Measurements from ENCODE around the gene ATP8A1. TPM values are rescaled to one million over a fixed set of nuclear protein-coding genes. Genes with fewer than 3 reads are reported as not detected.

ATP8A1 gene
- total RNA-seq, 1 donor from 2014 or later: 39.7 TPM

DNA sequence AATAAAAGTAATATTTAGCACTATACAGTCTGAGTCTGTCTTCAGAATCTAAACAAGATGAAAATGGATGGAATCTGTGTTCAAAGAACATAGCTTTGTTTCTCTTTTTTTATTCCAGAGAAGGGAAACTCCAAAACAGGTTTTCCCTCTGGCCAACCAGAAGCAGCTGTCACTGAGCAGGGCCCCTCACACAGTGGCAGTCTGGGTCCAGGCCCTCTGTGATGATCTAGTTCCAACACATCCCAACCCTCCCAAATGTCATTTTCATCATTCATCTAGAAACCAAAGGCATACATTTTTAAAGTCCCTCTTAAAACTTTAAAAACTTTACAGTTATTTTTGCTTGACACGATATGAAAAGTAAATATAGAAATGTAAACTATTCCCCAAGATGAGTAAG, 70.1 kb downstream of the ATP8A1 start:
- Histone ChIP-seq H3K9me3 (ENCODE audit: control insufficient read depth in 3 of 3, low read length in 3 of 3) (no peaks in the 10 kb centered on the region), H3K9ac (ENCODE audit: low read depth in 1 of 3, low read length in 3 of 3) (no peak overlapping the region), H3K27ac (ENCODE audit: low read depth, low read length) (no peak overlapping the region), H3K4me3 (ENCODE audit: low read length in 3 of 3) (no peak overlapping the region), H3K27me3 (ENCODE audit: control insufficient read depth in 3 of 3, insufficient read depth in 3 of 3, low read length in 3 of 3) (no peaks in the 10 kb centered on the region), H3K4me1 (ENCODE audit: control insufficient read depth in 3 of 3, insufficient read depth in 3 of 3, low read length in 3 of 3) (no peaks in the 10 kb centered on the region), H3K36me3 (ENCODE audit: control insufficient read depth in 3 of 3, insufficient read depth in 3 of 3, low read length in 3 of 3) (peaks cover 0 to 19% (median 13%) of the 10 kb centered on the region in 3 donors)

DNA sequence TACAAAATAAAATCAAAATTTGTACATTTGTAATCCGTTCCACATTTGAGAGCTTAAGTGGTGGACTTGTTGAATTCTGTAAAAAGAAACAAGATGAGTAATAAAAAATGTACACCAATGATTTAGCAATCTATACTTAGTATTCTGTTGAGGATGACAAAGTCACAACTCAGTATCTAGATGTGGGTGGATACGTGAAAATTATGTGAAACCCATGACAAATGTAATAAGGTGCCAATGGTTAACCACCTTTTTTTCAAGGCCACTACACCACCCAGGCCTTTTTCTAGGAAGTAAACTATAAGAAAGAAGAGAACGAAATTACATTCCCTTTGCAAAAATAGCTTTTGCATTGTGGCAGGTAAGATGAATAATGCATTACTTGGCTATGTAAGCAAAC, 77.0 kb downstream of the ATP8A1 start:
- no peaks in the 10 kb centered on the region for H3K4me1 ChIP-seq (ENCODE audit: control insufficient read depth in 3 of 3, insufficient read depth in 3 of 3, low read length in 3 of 3)
- no peaks in the 10 kb centered on the region for H3K9me3 ChIP-seq (ENCODE audit: control insufficient read depth in 3 of 3, low read length in 3 of 3)
- H3K4me3 ChIP-seq (ENCODE audit: low read length in 3 of 3): no peak overlapping the region
- no peaks in the 10 kb centered on the region for H3K27me3 ChIP-seq (ENCODE audit: control insufficient read depth in 3 of 3, insufficient read depth in 3 of 3, low read length in 3 of 3)
- H3K36me3 ChIP-seq (ENCODE audit: control insufficient read depth in 3 of 3, insufficient read depth in 3 of 3, low read length in 3 of 3): peaks cover 0 to 18% (median 8%) of the 10 kb centered on the region in 3 donors
- H3K9ac ChIP-seq (ENCODE audit: low read depth in 1 of 3, low read length in 3 of 3): no peak overlapping the region
- H3K27ac ChIP-seq (ENCODE audit: low read depth, low read length): no peak overlapping the region

GRCh38 chr4:42578187-42578586, 78.7 kb downstream of the ATP8A1 start:
- Histone ChIP-seq H3K9me3 (ENCODE audit: control insufficient read depth in 3 of 3, low read length in 3 of 3) (no peaks in the 10 kb centered on the region), H3K36me3 (ENCODE audit: control insufficient read depth in 3 of 3, insufficient read depth in 3 of 3, low read length in 3 of 3) (peaks cover 0 to 11% (median 6%) of the 10 kb centered on the region in 3 donors), H3K9ac (ENCODE audit: low read depth in 1 of 3, low read length in 3 of 3) (no peak overlapping the region), H3K4me3 (ENCODE audit: low read length in 3 of 3) (no peak overlapping the region), H3K27me3 (ENCODE audit: control insufficient read depth in 3 of 3, insufficient read depth in 3 of 3, low read length in 3 of 3) (no peaks in the 10 kb centered on the region), H3K4me1 (ENCODE audit: control insufficient read depth in 3 of 3, insufficient read depth in 3 of 3, low read length in 3 of 3) (no peaks in the 10 kb centered on the region), H3K27ac (ENCODE audit: low read depth, low read length) (no peak overlapping the region)

- Histone ChIP-seq H3K4me1 (ENCODE audit: control insufficient read depth in 3 of 3, insufficient read depth in 3 of 3, low read length in 3 of 3) (peaks cover 5 to 11% (median 8%) of the 10 kb centered on the region in 3 donors), H3K36me3 (ENCODE audit: control insufficient read depth in 3 of 3, insufficient read depth in 3 of 3, low read length in 3 of 3) (peaks cover 0 to 8% (median under 1%) of the 10 kb centered on the region in 3 donors), H3K9me3 (ENCODE audit: control insufficient read depth in 3 of 3, low read length in 3 of 3) (no peaks in the 10 kb centered on the region), H3K4me3 (ENCODE audit: low read length in 3 of 3) (no peak overlapping the region), H3K27ac (ENCODE audit: low read depth, low read length) (no peak overlapping the region), H3K27me3 (ENCODE audit: control insufficient read depth in 3 of 3, insufficient read depth in 3 of 3, low read length in 3 of 3) (no peaks in the 10 kb centered on the region), H3K9ac (ENCODE audit: low read depth in 1 of 3, low read length in 3 of 3) (no peak overlapping the region)
These were observed 82.0 kb downstream of the ATP8A1 start for GRCh38 chr4:42574870-42575430.

DNA sequence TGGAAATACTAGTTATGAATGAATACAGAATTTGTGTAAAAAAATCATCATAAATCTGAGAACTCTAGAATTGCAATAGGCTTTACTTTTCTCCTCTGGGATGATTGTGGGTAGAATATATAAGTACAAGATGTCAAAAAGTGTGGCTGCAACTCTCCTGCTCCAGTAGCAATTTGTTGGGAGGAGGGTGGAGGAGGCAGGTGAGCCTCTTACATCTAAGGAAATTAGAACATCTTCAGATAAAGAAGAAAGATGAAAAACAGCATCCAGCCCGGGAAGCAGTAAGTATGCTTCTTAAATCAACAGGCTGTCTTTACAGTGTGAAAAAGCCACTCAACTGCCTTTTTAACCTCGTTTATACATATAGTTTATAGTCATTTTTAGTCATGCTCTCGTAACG, 83.7 kb downstream of the ATP8A1 start:
- no peak overlapping the region for H3K4me3 ChIP-seq (ENCODE audit: low read length in 3 of 3)
- H3K9me3 ChIP-seq (ENCODE audit: control insufficient read depth in 3 of 3, low read length in 3 of 3): no peaks in the 10 kb centered on the region
- H3K36me3 ChIP-seq (ENCODE audit: control insufficient read depth in 3 of 3, insufficient read depth in 3 of 3, low read length in 3 of 3): peaks cover 0 to 4% (median 0%) of the 10 kb centered on the region in 3 donors

DNA sequence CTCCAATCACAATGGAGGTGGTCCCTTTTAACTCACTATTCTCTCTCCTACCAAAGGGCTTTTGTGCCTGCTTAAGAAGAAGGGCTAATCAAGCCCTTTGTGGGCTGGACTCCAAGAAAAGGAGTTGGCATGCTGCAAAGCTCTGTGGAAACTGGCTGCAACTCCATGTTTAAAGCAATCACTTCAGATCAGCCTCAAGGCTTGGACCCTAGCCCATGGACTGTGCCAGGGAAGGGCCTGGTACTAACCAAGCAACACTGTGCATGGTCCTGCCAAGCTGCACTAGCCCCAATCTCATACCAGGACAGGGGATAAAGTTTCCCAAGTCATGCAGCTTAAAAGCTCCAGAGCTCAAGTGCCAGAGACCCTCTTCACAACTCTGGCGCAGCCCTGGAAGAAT, 86.7 kb downstream of the ATP8A1 start:
- H3K27ac ChIP-seq (ENCODE audit: low read depth, low read length): peak overlapping the region; percentile 48
- peak overlapping the region in 1 of 3 donors; percentile 1 for H3K9ac ChIP-seq (ENCODE audit: low read depth in 1 of 3, low read length in 3 of 3)
- no peaks in the 10 kb centered on the region for H3K36me3 ChIP-seq (ENCODE audit: control insufficient read depth in 3 of 3, insufficient read depth in 3 of 3, low read length in 3 of 3)
- no peaks in the 10 kb centered on the region for H3K9me3 ChIP-seq (ENCODE audit: control insufficient read depth in 3 of 3, low read length in 3 of 3)
- H3K4me3 ChIP-seq (ENCODE audit: low read length in 3 of 3): peak overlapping the region in 2 of 3 donors; percentile 9 to 12
- no peaks in the 10 kb centered on the region for H3K27me3 ChIP-seq (ENCODE audit: control insufficient read depth in 3 of 3, insufficient read depth in 3 of 3, low read length in 3 of 3)
- peaks cover 5 to 11% (median 8%) of the 10 kb centered on the region in 3 donors for H3K4me1 ChIP-seq (ENCODE audit: control insufficient read depth in 3 of 3, insufficient read depth in 3 of 3, low read length in 3 of 3)

More for the DNA sequence above, 83.7 kb downstream of the ATP8A1 start:
- H3K4me1 ChIP-seq (ENCODE audit: control insufficient read depth in 3 of 3, insufficient read depth in 3 of 3, low read length in 3 of 3): peaks cover 5 to 11% (median 8%) of the 10 kb centered on the region in 3 donors
- H3K9ac ChIP-seq (ENCODE audit: low read depth in 1 of 3, low read length in 3 of 3): no peak overlapping the region
- H3K27ac ChIP-seq (ENCODE audit: low read depth, low read length): no peak overlapping the region
- no peaks in the 10 kb centered on the region for H3K27me3 ChIP-seq (ENCODE audit: control insufficient read depth in 3 of 3, insufficient read depth in 3 of 3, low read length in 3 of 3)

GRCh38 chr4:42568610-42569207, 88.2 kb downstream of the ATP8A1 start:
- peaks cover 5 to 11% (median 8%) of the 10 kb centered on the region in 3 donors for H3K4me1 ChIP-seq (ENCODE audit: control insufficient read depth in 3 of 3, insufficient read depth in 3 of 3, low read length in 3 of 3)
- H3K27me3 ChIP-seq (ENCODE audit: control insufficient read depth in 3 of 3, insufficient read depth in 3 of 3, low read length in 3 of 3): no peaks in the 10 kb centered on the region
- H3K9me3 ChIP-seq (ENCODE audit: control insufficient read depth in 3 of 3, low read length in 3 of 3): no peaks in the 10 kb centered on the region
- no peak overlapping the region for H3K9ac ChIP-seq (ENCODE audit: low read depth in 1 of 3, low read length in 3 of 3)
- H3K27ac ChIP-seq (ENCODE audit: low read depth, low read length): no peak overlapping the region
- no peak overlapping the region for H3K4me3 ChIP-seq (ENCODE audit: low read length in 3 of 3)
- no peaks in the 10 kb centered on the region for H3K36me3 ChIP-seq (ENCODE audit: control insufficient read depth in 3 of 3, insufficient read depth in 3 of 3, low read length in 3 of 3)

GRCh38 chr4:42566835-42567234, 90.1 kb downstream of the ATP8A1 start:
- Histone ChIP-seq H3K27me3 (ENCODE audit: control insufficient read depth in 3 of 3, insufficient read depth in 3 of 3, low read length in 3 of 3) (no peaks in the 10 kb centered on the region), H3K9ac (ENCODE audit: low read depth in 1 of 3, low read length in 3 of 3) (no peak overlapping the region), H3K4me3 (ENCODE audit: low read length in 3 of 3) (no peak overlapping the region), H3K27ac (ENCODE audit: low read depth, low read length) (no peak overlapping the region), H3K9me3 (ENCODE audit: control insufficient read depth in 3 of 3, low read length in 3 of 3) (no peaks in the 10 kb centered on the region), H3K4me1 (ENCODE audit: control insufficient read depth in 3 of 3, insufficient read depth in 3 of 3, low read length in 3 of 3) (peaks cover 5 to 16% (median 15%) of the 10 kb centered on the region in 3 donors), H3K36me3 (ENCODE audit: control insufficient read depth in 3 of 3, insufficient read depth in 3 of 3, low read length in 3 of 3) (no peaks in the 10 kb centered on the region)

DNA sequence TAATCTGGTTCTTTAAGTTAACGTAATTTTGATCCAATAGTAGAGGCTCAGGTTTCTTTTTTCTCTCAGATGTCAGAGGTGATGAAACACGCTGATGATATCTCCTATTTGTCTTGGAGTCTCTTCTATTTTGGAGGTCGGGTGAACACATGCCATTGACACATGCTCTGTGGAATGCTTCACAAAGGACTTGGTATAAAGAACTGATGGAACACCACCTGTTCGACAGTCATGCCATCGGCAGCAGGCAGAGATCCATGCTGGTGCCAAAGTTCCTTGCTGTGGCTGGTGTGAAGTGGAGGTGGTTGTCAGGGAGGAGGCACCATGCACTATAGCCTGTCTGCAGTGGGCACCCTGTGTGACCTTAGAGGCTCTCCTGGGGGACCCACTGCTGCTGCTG, 94.9 kb downstream of the ATP8A1 start:
- H3K4me3 ChIP-seq (ENCODE audit: low read length in 3 of 3): no peak overlapping the region
- peak overlapping the region; percentile 21 for H3K27ac ChIP-seq (ENCODE audit: low read depth, low read length)
- H3K9ac ChIP-seq (ENCODE audit: low read depth in 1 of 3, low read length in 3 of 3): no peak overlapping the region
- no peaks in the 10 kb centered on the region for H3K27me3 ChIP-seq (ENCODE audit: control insufficient read depth in 3 of 3, insufficient read depth in 3 of 3, low read length in 3 of 3)
- peaks cover 0 to 12% (median 11%) of the 10 kb centered on the region in 3 donors for H3K4me1 ChIP-seq (ENCODE audit: control insufficient read depth in 3 of 3, insufficient read depth in 3 of 3, low read length in 3 of 3)
- H3K36me3 ChIP-seq (ENCODE audit: control insufficient read depth in 3 of 3, insufficient read depth in 3 of 3, low read length in 3 of 3): no peaks in the 10 kb centered on the region
- no peaks in the 10 kb centered on the region for H3K9me3 ChIP-seq (ENCODE audit: control insufficient read depth in 3 of 3, low read length in 3 of 3)

DNA sequence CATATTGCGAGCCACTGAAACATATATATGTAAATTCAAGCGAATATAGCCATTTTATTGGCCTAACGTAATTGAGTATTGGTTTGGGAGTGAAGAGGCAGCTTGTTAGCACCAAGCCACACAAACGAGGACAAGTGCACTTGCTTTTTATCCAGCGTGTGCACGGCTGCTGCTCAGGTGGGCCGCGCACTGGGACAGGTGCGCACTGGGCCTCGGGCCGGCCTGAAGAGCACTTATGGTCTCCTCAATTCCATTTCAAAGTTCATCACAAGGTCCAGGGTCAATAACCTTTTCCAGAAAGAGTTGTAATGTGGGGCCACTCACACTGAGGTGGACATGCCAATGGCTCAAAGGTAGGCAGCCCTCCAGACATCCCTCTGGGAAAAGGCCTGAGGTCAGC, 95.9 kb downstream of the ATP8A1 start:
- Histone ChIP-seq H3K9ac (ENCODE audit: low read depth in 1 of 3, low read length in 3 of 3) (no peak overlapping the region), H3K4me1 (ENCODE audit: control insufficient read depth in 3 of 3, insufficient read depth in 3 of 3, low read length in 3 of 3) (peaks cover 0 to 12% (median 11%) of the 10 kb centered on the region in 3 donors), H3K4me3 (ENCODE audit: low read length in 3 of 3) (no peak overlapping the region), H3K27me3 (ENCODE audit: control insufficient read depth in 3 of 3, insufficient read depth in 3 of 3, low read length in 3 of 3) (no peaks in the 10 kb centered on the region), H3K27ac (ENCODE audit: low read depth, low read length) (no peak overlapping the region), H3K9me3 (ENCODE audit: control insufficient read depth in 3 of 3, low read length in 3 of 3) (no peaks in the 10 kb centered on the region), H3K36me3 (ENCODE audit: control insufficient read depth in 3 of 3, insufficient read depth in 3 of 3, low read length in 3 of 3) (no peaks in the 10 kb centered on the region)
